HG02759 (cell line): ENCODE results near the gene RALBP1.

Experiments
- ATAC-seq: cut with Tn5 transposase; IDR thresholded peaks from one replicate; pipeline ENCODE4 v1.9.1; 2021; ENCODE audit warnings: mild to moderate bottlenecking, moderate library complexity; ENCODE audit not compliant: unreplicated experiment

RALBP1 gene

DNA sequence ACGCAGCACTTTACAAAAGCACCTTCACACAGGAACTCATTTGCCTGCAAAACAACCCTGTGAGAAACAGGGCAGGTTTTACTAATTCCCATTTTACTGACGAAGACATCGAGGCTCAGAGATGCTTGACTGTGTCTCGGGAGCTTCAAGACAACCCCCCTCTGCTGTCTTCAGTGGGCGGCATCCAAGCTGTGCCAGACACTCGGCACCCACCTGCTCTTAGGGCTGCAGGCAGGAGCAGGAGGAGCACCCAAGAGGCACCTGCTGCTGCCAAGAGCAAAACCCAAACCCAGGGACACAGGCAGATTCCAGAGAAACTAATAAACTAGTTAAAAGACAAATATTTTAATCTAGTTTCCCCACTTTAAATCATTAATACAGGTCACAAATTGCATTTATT lies 71.2 kb downstream of the RALBP1 start:
- no peak for ATAC-seq

DNA sequence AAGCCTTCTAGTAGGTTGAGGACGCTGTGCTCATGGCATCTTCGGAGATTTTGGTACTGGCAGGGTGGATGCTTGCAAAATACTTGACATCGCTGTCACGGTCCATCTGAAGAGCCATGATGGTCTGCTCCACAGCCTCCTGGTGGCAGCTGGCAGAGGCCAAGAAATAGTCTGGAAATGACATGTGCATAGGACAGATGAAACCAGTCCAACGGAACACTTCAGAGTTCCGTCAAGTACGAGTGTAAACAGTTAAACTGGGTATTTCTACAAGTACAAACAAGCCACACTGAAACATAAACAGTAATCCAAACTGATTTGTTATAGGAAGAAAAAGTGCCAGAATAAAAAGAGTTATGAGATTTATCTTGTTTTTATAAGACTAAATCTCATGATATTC lies 72.5 kb downstream of the RALBP1 start:
- ATAC-seq = no peak

DNA sequence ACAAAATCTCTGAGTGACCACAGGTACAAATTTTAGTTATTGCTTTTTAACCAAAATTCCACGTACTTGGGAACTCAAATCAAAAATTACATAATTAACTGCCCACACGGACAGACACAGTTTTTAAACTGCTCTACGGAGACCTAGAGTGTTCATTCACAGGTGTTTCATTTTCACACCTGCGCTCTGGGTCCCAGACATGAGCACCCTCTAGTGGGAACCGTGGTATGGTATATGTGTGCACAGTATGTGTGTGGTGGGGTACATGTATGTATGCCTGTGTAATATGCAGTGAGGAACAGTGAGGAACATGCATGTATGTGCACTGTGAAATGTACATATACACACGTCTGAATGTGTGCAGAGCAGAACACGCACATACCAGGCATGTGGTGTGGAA lies 74.1 kb downstream of the RALBP1 start:
- ATAC-seq = no peak

DNA sequence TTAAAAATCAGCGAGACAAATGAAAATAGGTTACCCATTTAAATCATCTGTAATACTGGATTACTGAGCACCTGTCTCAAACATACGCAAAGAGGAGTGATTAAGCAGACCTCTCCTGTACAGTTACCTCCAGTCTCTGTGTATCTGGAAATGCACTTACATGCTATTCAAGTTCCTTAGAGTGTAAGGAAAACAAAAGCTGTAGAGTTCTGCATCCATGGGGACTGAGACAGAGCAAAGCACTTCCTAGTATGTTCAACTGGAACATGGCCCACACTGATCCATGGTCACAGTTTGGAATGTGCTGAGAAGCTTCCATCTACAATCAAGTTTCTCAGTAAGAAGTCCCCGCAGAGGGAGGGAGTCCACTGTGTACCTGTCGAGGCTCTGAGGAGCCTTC lies 75.1 kb downstream of the RALBP1 start:
- ATAC-seq = no peak

DNA sequence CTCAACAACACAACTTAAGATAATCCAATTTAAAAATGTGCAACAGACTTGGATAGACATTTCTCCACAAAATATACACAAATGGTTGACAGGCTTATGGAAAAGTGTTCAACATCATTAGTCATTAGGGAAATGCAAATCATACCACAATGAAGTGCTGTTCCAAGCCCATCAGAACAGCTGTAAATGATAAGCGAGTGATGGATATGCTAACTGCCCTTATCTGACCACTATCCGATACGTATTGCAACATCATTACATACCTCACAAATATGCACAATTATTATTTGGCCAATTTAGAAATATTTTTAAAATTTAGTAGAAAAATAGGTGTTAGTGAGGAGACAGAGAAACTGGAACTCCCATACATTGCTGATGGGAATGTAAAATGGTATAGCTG lies 76.9 kb downstream of the RALBP1 start:
- ATAC-seq = no peak

DNA sequence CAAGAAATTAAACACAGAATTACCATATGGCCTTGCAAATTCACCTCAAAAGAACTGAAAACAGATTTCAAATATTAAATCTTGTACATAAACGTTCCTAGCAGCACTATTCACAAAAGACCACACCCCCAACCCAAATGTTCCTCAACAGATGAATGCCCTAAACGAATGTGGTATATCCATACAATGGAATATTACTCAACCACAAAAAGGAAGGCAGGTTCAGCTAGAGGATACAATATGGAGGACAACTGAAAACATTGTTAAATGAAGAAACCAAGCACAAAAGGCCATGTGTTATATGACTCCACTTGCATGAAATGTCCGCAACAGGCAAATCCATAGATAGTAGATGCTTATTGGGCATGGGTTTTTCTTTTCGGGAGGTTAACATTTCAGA lies 77.3 kb downstream of the RALBP1 start:
- no peak for ATAC-seq

DNA sequence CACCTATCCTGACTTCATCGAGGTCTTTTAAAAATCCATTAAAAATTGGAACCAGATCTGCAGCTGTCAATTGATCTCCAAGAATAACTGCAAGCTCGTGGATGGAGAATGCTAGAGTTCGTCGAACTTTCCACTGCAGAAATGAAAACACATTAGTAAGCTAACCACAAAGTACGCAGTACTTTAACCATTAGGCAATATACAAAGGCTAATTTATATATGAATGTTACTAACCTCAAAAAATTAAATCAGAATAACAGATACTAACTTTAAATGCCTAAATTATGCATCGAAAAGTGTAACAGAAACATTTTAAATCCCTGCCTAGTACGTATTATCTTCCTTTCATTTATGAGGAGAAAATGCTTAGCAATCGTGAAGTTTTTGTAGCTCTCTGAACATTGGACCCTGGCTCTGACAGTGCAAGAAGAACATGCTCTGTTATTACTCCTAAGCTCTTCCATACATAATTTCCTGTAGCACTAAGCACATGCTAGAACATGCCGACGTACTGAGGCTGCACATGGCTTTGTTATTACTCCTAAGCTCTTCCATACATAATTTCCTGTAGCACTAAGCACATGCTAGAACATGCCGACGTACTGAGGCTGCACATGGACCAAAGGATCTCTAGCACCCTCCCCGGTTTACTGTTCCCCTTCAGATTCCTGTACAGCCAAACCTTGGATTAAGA lies 82.1 kb downstream of the RALBP1 start:
- ATAC-seq = no peak

DNA sequence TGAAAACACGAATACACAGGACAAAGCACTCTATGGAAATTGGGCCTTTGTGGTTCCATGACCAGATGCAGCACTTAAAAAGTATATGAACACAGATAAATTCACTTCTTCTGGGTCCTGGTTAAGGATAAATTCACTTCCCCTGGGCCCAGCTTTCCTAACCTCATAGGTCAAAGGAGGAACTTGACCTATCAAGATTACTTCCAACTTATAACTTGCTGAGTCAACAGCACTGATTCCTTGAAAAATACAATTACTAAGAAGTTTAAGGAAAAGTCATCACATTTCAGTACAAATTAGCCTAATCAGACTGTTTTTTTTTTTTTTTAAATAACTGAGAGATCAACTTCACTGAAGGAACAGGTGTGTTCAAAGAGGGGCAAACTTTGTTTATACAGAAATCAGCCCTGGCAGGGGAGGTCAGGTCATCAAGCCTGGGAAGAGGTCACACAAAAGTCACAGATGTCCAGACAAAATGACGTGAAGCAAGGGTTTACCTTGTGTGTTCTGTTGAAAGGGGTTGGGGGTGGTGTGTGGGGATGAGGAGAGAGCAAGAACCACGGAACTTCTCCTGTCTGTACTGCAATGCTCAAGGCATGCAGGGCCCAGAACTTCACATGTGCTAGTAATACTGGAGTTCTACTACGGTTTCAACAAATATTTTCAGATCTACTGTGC lies 83.2 kb downstream of the RALBP1 start:
- ATAC-seq = no peak

DNA sequence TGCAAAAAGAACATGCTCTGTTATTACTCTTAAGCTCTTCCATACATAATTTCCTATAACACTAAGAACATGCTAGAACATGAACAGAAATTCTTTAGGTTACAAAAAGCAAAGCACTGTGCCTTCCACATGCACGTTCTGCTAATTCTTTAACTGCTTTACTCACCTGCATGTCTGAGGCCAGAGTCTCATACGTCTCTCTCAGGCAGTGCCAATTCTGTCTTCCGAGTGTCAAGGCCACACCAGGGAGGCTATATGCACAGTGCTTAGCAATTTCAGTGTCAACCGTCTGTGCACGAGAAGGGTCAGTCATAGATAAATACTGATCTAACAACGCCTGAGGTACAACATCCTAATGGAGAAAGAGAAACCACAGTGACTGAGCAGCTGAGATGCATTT lies 83.9 kb downstream of the RALBP1 start:
- ATAC-seq = no peak

DNA sequence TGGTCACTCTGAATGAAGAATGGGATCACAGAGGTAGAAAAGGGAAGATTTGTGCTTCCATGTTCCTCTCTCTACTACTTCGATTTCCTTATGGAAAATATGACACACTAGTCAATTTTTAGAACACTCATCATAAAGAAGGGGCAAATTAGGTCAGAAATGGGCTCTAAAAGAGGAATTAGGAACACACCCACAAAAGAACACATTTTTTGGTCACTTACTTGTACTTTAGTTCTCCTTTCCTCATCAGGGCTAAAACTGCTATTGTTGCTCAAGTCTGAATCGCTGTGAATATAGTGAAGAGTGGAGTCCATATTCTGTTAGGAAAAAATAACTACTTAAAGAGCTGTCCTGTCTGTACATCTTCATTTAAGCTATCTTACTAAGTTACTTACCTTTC lies 86.4 kb downstream of the RALBP1 start:
- no peak for ATAC-seq

DNA sequence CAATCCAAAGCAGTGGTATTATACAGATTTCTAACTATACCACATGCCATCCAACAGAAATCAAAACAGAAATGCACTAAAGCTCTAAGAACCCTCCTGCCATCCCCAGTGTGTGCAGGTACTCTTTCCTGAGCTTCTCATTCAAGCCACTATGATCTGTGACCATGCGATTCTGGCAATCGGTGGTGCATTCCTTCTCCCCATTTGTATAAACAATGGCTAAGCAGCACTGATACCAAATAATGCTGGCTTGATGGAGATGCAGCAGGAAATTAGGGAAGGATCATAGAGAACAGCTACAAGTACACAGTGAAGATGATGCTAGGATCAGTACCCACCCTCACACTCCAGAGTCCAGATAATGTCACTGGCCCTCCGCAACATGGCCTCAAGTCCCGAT lies 87.3 kb downstream of the RALBP1 start:
- ATAC-seq = no peak

DNA sequence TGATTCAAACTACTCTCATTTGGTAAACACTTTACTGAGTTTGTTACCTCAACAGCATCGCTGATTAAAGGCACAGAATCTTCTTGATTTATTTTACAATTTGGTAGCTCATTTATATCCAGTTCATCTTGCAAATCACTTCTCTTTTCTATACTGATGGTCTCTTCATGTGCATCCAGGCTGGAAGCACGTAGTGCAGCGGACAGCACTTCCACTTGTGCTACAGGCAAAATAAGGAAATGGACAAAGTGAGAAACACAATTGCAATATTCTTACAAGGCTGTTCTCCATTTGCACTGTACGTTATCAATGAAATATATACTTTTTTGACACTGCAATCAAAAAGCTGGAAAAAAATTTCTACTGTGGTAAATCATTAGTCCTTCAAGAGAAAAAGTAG lies 88.0 kb downstream of the RALBP1 start:
- no peak for ATAC-seq

DNA sequence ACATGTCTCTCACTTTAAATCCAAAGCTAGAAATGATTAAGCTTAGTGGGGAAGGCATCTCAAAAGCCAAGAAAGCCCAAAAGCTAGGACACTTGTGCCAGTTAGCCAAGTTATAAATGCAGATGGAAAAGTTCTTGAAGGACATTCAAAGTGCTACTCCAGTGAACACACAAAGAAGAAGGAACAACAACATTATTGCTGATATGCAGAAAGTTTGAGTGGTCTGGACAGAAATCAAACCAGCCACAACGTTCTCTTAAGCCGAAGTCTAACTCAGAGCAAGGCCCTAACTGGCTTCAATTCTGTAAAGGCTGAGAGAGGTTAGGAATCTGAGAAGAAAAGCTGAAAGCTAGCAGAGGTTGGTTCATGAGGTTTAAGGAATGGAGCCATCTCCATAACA lies 90.1 kb downstream of the RALBP1 start:
- no peak for ATAC-seq

DNA sequence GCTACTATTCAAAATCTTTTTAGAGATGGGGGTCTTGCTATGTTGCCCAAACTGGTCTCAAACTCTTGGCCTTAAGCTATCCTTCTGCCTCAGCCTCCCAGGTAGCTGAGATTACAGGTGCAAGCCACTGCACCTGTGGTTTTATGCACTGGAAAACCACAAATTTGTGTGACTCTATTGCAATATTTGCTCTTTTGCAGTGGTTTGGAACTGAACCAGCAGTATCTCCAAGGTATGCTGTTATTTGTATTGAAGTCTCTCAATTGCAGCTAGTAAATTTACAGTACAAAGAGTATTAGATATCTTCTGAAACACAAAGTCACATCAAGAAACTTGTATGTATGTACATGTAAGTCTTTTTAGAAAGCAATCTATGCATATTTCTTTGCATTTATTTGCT lies 92.9 kb downstream of the RALBP1 start:
- ATAC-seq = no peak

DNA sequence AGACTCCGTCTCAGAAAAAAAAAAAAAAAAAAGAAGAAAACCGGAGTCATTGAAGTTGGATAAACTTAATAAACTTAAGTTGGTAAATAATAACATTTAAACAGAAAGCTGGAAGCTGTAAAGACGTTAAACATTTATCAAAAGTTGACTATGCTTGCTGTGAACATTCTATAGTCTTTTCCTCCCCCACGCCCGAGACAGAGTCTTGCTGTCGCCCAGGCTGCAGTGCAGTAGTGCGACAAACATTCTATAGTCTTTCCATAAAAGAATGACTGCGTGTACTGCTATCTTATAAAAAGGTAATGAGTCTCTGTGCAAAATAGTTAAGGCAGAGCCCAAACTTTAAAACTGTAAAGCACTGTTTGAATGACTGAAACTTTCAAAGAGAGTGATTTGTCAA lies 93.9 kb downstream of the RALBP1 start:
- no peak for ATAC-seq

DNA sequence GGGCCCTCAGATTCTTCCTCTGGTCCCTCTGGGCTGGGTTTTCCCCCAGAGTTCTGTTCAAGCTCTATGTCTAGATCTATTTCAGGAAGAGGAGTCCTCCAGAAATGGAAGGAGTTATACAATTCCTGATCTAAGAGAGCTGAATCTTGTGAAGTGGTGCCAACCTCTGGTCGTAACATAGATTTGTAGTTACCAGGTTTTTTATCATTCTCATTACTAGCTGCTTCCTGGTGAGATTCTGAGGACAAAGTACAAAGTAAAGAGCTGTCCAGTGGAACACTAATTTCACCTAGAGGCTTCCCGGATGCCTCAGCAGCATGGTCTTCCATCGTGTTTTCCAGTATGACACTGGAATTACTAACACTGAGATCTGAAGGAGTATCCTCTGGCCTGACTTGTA lies 94.9 kb downstream of the RALBP1 start:
- no peak for ATAC-seq

DNA sequence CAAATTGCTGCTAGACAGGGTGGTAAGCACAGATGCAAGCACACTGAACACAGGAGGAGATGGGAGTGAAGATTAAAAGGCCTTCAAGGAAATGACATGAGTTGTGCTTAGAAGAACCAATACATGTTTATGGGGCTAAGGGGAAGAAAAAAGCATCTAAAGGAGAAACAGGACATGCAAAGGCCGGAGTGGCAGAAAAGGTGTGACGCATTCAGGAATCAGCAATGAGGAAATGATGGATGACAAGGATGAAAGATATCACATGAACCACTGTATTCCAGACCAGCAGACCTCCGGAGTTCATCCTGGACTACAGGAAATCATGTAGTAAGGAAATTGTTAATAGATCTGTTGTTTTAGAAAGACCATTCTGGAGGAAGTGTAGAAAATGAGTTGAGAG lies 96.2 kb downstream of the RALBP1 start:
- ATAC-seq = no peak

DNA sequence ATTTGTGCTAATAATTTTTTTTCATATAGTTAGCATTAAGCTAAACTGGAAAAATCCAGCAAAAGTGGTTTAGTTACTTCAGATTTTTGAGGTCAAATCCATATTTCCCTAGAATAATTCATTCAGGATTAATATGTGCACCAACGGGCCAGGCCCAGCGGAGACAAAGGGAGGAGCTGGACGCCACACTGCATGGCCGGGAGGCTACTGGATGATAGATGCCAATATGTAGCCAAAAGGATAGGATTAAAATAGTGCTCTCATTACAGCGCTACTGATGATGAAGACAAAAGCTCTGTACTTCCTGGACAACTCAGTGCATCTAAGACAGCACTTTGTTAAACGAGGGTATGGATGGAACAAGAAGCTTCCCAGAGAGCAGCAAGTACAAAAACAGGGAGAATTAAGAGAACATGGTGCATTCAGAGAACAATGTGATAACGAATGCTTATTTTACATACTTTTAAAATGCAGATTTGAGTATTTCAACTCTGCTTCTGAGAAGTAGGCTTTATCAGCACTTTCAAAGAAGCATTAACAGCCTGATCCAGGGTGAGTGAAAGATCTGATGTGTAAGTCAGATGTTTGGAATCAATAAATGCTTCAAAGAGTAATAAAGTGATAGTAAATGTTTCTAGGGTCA lies 99.3 kb downstream of the RALBP1 start:
- no peak for ATAC-seq

DNA sequence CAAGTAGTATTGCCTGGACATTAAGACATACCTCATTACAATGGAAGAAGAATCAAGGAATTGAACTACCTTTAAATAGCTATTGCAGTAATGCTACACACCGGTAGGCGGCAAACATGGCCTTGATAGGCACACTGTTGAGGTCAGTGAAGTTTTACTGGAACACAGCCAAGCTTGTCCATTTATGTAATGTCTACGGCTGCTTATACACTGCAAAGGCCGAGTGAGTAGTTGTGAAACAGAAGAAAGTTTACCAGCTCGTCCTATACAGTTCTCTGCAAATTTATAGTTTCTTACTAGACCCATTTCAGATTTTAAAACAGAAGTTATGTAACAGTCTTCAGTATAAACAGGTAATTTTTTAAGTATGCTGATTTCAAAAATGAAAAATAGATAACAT lies 100.2 kb downstream of the RALBP1 start:
- peak; percentile 72 for ATAC-seq

DNA sequence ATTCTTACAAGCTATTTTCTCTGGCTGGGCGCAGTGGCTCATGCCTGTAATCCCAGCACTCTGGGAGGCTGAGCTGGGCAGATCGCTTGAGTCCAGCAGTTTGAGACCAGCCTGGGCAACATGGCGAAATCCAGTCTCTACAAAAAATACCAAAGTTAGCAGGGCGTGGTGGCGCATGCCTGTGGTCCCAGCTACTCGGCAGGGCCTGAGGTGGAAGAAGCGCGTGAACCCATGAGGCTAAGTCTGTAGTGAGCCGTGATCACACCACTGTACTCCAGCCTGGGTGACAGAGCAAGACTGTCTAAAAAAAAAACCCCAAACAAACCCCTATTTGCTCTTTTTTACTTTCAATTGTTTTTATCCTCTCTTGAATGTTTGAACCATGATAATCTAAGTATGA lies 102.0 kb downstream of the RALBP1 start:
- ATAC-seq = no peak

DNA sequence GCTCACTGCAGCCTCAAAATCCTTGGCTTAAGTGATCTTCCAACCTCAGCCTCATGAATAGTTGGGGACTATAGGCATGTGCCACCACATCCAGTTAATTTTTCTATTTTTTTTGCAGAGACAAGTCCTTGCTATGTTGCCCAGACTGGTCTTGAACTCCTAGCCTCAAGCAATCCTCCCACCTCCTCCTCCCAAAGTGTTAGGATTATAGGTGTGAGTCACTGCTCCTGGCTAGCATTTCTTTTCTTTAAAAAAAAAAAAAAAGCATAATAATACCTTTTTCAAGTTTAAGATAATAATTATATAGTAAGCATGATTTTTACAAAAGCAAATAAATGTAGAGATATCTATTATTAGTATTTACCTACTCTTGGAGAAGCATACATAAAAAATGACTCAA lies 103.0 kb downstream of the RALBP1 start:
- no peak for ATAC-seq

DNA sequence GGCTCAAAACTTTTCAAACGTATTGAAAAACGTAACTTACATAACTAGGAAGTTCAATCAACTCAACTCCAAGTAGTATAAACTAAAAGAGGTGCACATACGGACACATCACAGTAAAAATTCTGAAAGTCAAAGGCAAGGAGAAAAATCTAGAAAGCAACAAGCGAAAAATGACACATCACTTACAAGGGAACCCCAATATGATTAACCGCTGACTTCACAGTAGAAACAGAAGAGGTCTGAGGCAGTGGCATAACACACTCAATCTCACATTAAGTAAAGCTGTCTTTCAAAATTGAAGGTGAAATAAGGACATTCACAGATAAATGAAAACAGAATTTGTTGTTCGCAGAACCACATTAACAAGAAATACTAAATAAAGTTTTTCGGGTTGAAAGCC lies 106.4 kb downstream of the RALBP1 start:
- ATAC-seq = no peak
